HCT116 (cell line): ENCODE measurements around the gene EHD3.

Experiments used
- ATF3 ChIP-seq: IDR thresholded peaks from 2 replicates; pipeline ENCODE4 v1.6.1; 2012
- CBX3 ChIP-seq: IDR thresholded peaks from 2 replicates; pipeline ENCODE4 v1.6.1; 2012; ENCODE audit warnings: low read depth
- CEBPB ChIP-seq: IDR thresholded peaks from 2 replicates; pipeline ENCODE4 v1.6.1; 2012; ENCODE audit warnings: low read depth
- CTCF ChIP-seq, 3 experiments: fragments of 200-600 bp in 1 of 3; sonication (generic) in 1 of 3; IDR thresholded peaks in 2 of 3; conservative IDR thresholded peaks in 1 of 3; 2 replicates each; pipeline ENCODE4 v1.5.1; 2012 to 2017; ENCODE audit warnings: low read depth in 2 of 3, low read length in 2 of 3, antibody characterized with exemption in 1 of 3, borderline replicate concordance in 1 of 3, control low read depth in 1 of 3, mild to moderate bottlenecking in 1 of 3, mixed read lengths in 1 of 3, mixed run types in 1 of 3, moderate library complexity in 1 of 3; ENCODE audit not compliant: insufficient read depth in 1 of 3
- EZH2phosphoT487 ChIP-seq: fragments of 200-600 bp; IDR thresholded peaks from 2 replicates; pipeline ENCODE4 v1.6.1; 2018; ENCODE audit warnings: antibody characterized with exemption, borderline replicate concordance
- MAX ChIP-seq: IDR thresholded peaks from 2 replicates; pipeline ENCODE4 v1.6.1; 2012
- POLR2A ChIP-seq: IDR thresholded peaks from 2 replicates; pipeline ENCODE4 v1.7.0; 2011; ENCODE audit warnings: borderline replicate concordance; ENCODE audit not compliant: insufficient read depth, insufficient read length; ENCODE audit errors: extremely low read depth
- POLR2AphosphoS5 ChIP-seq: IDR thresholded peaks from 2 replicates; pipeline ENCODE4 v1.6.1; 2011; ENCODE audit warnings: mild to moderate bottlenecking, low read depth, low read length, moderate library complexity
- SIN3A ChIP-seq: IDR thresholded peaks from 2 replicates; pipeline ENCODE4 v1.6.1; 2012; ENCODE audit warnings: low read depth
- SP1 ChIP-seq: IDR thresholded peaks from 2 replicates; pipeline ENCODE4 v1.6.1; 2012; ENCODE audit warnings: low read depth
- TCF7L2 ChIP-seq: IDR thresholded peaks from 2 replicates; pipeline ENCODE4 v1.7.0; 2011; ENCODE audit warnings: borderline replicate concordance, inconsistent platforms; ENCODE audit not compliant: insufficient read depth, insufficient read length; ENCODE audit errors: extremely low read depth
- YY1 ChIP-seq: IDR thresholded peaks from 2 replicates; pipeline ENCODE4 v1.6.1; 2011; ENCODE audit warnings: low read length, low read depth, moderate library complexity, mild to moderate bottlenecking; ENCODE audit not compliant: insufficient replicate concordance; ENCODE audit errors: extremely low read depth
- ZNF274 ChIP-seq: fragments of 200-500 bp; sonication (Bioruptor generic); IDR thresholded peaks from 2 replicates; pipeline ENCODE4 v1.6.1; 2014; ENCODE audit warnings: mild to moderate bottlenecking, low read depth, low read length, inconsistent platforms

- no peak for TF ChIP-seq CEBPB
- TF ChIP-seq CTCF (IDR thresholded peaks at IDR 0.05 in 2 of 3, conservative IDR thresholded peaks at IDR 0.05 in 1 of 3; ENCODE audit: borderline replicate concordance in 1 of 3, insufficient read depth in 1 of 3, low read depth in 2 of 3, low read length in 2 of 3) = no peak
- no peak for TF ChIP-seq SIN3A
- no peak for TF ChIP-seq ZNF274
- no peak for TF ChIP-seq YY1
- no peak for TF ChIP-seq ATF3
- TF ChIP-seq POLR2A = no peak
- TF ChIP-seq EZH2phosphoT487 = no peak
- TF ChIP-seq TCF7L2 = no peak
- TF ChIP-seq SP1 = no peak
- no peak for TF ChIP-seq POLR2AphosphoS5
- TF ChIP-seq CBX3 = no peak
- no peak for TF ChIP-seq MAX
Measured at GRCh38 chr2:31277621-31278020, 43.7 kb downstream of the EHD3 start.
